CD4-positive, alpha-beta T cell treated with Interleukin-15 for 1 hour (primary cell): ENCODE results near the gene CRYGA.
"Not testable (repeated sequence)": the region's sequence is repeated elsewhere in the genome, so short reads cannot be mapped to it uniquely, and the experiment has no call there.

ENCODE experiments used
- DNase-seq: peaks from one replicate; pipeline ENCODE4 v3.0.0-alpha.2; 2020

CRYGA gene

DNA sequence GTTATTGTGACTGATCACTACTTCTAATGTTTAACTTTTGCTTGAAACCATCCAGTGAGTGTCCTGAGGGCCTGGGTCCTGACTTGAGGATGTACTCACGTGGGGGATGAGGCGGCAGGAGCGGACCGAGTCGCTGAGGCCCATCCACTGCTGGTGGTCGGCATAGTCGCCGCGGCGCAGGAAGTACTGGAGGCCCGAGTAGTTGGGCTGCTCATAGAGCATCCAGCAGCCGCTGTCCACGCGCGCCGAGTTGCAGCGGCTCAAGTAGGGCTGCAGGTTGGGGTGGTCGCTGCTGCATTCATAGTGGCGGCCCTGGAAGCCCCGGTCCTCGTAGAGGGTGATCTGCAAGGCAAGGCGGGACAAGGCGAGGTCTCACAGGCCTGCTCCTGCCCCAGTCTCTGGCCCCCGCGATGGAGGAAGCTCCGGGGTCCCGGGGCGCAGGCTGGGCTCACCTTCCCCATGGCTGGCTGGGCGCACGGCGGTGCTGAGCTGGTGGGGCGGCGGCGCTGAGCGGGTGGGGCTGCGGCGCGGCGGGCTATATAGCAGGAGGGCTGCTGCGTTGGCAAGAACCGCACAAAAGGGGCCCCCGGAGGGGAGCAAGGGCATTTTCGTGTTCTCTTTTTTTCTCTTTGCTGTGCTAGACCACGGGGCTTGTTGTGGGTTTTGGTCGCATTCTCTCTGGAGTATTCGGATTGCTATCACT, 39.2 kb downstream of the CRYGA start, which contains the start of gene CRYGD:
Gene CRYGD, minus strand, starts transcription at position 512 of the 703 bp plus-strand sequence. Its CDS starts 51 bp downstream, at position 461.
- not testable (repeated sequence) for DNase-seq

DNA sequence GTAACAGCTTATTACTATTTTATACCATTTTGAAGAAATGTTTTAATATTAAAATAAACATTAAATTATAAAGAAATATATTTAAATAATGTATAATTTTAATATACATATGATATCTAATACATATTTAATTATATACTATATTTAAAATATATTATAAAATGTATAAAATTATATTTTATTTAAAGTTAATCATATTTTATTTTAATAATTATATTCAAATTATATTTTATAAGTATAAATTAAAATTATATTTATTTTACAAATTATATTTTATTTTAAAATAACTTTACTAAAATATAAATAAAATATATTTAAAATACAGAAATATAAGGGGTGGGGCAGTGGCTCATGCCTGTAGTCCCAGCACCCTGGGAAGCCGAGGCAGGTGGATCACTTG, 41.1 kb downstream of the CRYGA start:
- DNase-seq: no peak

DNA sequence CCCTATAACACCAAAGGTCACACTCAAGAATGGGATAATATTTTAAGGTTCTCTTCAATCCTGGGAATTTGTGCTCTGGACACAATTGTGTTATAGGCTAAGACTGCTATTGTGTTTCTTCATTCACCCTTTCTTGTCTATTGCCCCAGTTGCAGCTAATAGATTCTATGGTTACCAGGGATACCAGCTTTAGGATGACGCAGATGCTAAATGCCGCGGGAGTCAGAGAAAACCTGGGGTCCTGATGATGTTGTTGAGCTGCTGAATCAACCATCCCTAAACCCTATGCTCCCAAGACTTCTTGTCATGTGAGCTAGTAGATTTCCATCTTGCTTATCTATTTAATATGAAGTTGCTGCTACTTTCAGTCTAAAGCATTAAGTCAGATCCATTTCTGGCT, 44.5 kb downstream of the CRYGA start:
- DNase-seq: no peak

DNA sequence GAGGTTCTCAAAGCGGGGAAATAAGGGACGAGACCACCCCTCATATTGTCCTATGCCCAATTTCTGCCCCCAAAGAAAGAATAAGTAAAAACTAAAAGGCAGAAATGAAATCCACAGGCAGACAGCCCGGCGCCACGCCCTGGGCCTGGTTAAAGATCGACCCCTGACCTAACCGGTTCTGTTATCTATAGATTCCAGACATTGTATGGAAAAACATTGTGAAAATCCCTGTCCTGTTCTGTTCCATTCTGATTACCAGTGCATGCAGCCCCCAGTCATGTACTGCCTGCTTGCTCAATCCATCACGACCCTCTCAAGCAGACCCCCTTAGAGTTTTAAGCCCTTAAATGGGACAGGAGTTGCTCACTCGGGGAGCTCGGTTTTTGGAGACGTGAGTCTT, 46.0 kb downstream of the CRYGA start:
- DNase-seq: not testable (repeated sequence)

DNA sequence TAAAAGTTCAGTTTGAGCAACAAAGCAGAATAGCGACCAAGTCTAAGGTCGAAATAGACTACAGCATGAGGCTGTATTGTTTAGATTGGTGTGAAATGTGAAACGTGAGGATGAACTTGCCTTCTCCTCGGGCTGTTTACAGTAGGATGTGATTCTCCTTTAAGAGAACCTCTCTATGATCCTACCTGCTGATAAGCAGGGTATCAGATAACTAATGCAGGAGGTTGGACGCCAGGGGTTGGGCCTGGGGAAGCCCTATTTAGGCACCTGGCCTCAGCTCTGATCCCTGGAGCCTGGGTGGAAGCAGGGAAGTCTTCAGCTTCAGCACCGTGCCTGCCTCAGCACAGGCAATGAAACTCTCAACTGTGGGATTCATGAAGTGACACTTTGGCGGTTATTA, 50.4 kb downstream of the CRYGA start:
- no peak for DNase-seq

DNA sequence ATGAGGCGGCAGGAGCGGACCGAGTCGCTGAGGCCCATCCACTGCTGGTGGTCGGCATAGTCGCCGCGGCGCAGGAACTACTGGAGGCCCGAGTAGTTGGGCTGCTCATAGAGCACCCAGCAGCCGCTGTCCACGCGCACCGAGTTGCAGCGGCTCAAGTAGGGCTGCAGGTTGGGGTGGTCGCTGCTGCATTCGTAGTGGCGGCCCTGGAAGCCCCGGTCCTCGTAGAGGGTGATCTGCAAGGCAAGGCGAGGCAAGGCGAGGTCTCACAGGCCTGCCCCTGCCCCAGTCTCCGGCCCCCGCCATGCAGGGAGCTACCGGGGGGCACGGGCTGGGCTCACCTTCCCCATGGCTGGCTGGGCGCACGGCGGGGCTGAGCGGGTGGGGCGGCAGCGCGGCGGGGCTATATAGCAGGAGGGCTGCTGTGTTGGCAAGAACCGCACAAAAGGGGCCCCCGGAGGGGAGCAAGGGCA, 51.1 kb downstream of the CRYGA start:
- not testable (repeated sequence) for DNase-seq
